ENCODE measurements around the gene CCDC102A. TPM values are rescaled to one million over a fixed set of nuclear protein-coding genes. Genes with fewer than 3 reads are reported as not detected.
A peak's percentile ranks its signal among the peaks of the same experiment; 100 is the strongest.

The CCDC102A gene
- polyA plus RNA-seq, 2 of the 4 experiments (the other 2 are of a cell fraction), result 8.0 to 8.3 TPM

DNA sequence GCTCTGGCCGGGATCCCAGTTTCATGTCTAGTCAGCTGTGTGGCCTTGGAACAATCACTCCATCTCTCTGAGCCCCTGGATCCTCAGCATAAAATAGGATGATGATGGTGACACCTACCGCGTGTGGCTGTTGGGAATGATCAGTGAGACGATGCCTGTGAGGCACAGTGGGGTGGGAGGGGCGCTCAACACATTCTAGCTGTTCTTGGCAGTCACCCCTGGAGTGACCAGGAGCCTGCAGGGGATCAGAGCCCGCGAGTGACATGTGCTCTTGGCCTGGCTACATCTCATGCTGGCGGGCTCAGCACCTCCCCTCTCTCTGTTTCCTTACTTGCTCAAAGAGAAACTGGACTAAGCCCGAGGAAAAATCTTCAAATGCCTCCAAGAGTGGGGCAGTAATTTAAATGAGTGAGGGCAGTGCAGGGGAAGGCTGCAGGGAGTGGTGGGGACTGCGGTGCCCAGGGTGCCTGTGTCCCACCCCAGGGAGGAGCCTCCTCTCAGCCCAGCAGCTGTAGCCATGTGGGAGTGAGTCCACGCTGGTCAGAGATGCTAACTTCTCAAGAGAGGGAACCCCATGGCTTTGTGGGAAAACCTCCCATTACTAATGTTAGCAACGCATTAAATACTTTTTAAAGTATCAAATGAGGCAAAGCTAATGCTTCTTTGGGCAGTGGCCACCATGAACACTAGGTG lies 27.0 kb downstream of the CCDC102A start:
- POLR2A ChIA-PET, result no interaction called here
- CTCF ChIA-PET, result interaction anchor here (0.9 to 22.0 kb wide), 7 partner anchors 9 to 209 kb away, joined by 3 to 194 read pairs (median 4); no protein-coding TSS in a partner anchor
- H3K27ac ChIP-seq, result peak overlapping the region in 1 of 2 experiments; percentile 8; a peak in 2 of 6 replicates
- 0 out of 6 replicates have a peak, but pooled peaks of 1 of the 2 experiments have one; percentile 19 for ATAC-seq
- 80% methylated on average over 12 of the region's 12 CpGs for WGBS (ENCODE audit: missing lambda C conversion rate)
- no peak for DNase-seq (ENCODE audit: low read depth in 1 of 2, low spot score in 1 of 2)
- H3K4me3 ChIP-seq, result no peak overlapping the region
- no peaks in the 10 kb centered on the region for H3K9me3 ChIP-seq
- H3K4me1 ChIP-seq, result peaks cover 11% of the 10 kb centered on the region
- no peak for FAIRE-seq
- no peak for TF ChIP-seq PHF8 (IDR thresholded peaks at IDR 0.05; ENCODE audit: borderline replicate concordance, low read depth)
- H3K4me2 ChIP-seq, result no peak overlapping the region

- H3K4me1 ChIP-seq, result peaks cover 3% of the 10 kb centered on the region
- DNase-seq (ENCODE audit: low read depth in 1 of 2, low spot score in 1 of 2), result no peak
- ChIA-PET POLR2A (no interaction called here), CTCF (interaction anchor here (1.1 to 22.0 kb wide), 3 partner anchors 14 to 90 kb away, joined by 3 to 194 read pairs (median 23); no protein-coding TSS in a partner anchor)
- 100% methylated on average over 1 of the region's 3 CpGs for WGBS (ENCODE audit: missing lambda C conversion rate)
- no peak for FAIRE-seq
- no peak overlapping the region for H3K4me3 ChIP-seq
- no peaks in the 10 kb centered on the region for H3K9me3 ChIP-seq
- H3K4me2 ChIP-seq, result no peak overlapping the region
- peak overlapping the region in 1 of 2 experiments; percentile 54; a peak in 1 of 6 replicates for H3K27ac ChIP-seq
- TF ChIP-seq RFX5 (IDR thresholded peaks at IDR 0.05) (no peak), FOSB (CRISPR knock-in tag; IDR thresholded peaks at IDR 0.05) (no peak), ZSCAN20 (CRISPR knock-in tag; IDR thresholded peaks at IDR 0.05) (no peak), ZFP36 (IDR thresholded peaks at IDR 0.05; ENCODE audit: borderline replicate concordance, partially characterized antibody) (no peak), KDM5A (IDR thresholded peaks at IDR 0.05) (no peak), CHD4 (IDR thresholded peaks at IDR 0.05; ENCODE audit: borderline replicate concordance) (no peak), NR3C1 (IDR thresholded peaks at IDR 0.05) (no peak), RCOR1 (IDR thresholded peaks at IDR 0.05; ENCODE audit: low read depth, low read length) (no peak), HOXA7 (CRISPR knock-in tag; IDR thresholded peaks at IDR 0.05) (no peak), KDM1A (IDR thresholded peaks at IDR 0.05; ENCODE audit: low read depth) (no peak), NFE2L2 (conservative IDR thresholded peaks at IDR 0.05; ENCODE audit: low read length) (no peak), FOSL2 (IDR thresholded peaks at IDR 0.05) (no peak), FOSL2 (CRISPR knock-in tag; IDR thresholded peaks at IDR 0.05) (no peak), NPAS2 (CRISPR knock-in tag; IDR thresholded peaks at IDR 0.05; ENCODE audit: borderline replicate concordance) (no peak), EP300 (IDR thresholded peaks at IDR 0.05) (no peak), JUNB (IDR thresholded peaks at IDR 0.05) (no peak), POLR2AphosphoS2 (conservative IDR thresholded peaks at IDR 0.05; ENCODE audit: low read length) (no peak)
- TF ChIP-seq, protein P1, sequence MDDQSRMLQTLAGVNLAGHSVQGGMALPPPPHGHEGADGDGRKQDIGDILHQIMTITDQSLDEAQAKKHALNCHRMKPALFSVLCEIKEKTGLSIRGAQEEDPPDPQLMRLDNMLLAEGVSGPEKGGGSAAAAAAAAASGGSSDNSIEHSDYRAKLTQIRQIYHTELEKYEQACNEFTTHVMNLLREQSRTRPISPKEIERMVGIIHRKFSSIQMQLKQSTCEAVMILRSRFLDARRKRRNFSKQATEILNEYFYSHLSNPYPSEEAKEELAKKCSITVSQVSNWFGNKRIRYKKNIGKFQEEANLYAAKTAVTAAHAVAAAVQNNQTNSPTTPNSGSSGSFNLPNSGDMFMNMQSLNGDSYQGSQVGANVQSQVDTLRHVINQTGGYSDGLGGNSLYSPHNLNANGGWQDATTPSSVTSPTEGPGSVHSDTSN (IDR thresholded peaks at IDR 0.05), result no peak
- TF ChIP-seq, protein P2, sequence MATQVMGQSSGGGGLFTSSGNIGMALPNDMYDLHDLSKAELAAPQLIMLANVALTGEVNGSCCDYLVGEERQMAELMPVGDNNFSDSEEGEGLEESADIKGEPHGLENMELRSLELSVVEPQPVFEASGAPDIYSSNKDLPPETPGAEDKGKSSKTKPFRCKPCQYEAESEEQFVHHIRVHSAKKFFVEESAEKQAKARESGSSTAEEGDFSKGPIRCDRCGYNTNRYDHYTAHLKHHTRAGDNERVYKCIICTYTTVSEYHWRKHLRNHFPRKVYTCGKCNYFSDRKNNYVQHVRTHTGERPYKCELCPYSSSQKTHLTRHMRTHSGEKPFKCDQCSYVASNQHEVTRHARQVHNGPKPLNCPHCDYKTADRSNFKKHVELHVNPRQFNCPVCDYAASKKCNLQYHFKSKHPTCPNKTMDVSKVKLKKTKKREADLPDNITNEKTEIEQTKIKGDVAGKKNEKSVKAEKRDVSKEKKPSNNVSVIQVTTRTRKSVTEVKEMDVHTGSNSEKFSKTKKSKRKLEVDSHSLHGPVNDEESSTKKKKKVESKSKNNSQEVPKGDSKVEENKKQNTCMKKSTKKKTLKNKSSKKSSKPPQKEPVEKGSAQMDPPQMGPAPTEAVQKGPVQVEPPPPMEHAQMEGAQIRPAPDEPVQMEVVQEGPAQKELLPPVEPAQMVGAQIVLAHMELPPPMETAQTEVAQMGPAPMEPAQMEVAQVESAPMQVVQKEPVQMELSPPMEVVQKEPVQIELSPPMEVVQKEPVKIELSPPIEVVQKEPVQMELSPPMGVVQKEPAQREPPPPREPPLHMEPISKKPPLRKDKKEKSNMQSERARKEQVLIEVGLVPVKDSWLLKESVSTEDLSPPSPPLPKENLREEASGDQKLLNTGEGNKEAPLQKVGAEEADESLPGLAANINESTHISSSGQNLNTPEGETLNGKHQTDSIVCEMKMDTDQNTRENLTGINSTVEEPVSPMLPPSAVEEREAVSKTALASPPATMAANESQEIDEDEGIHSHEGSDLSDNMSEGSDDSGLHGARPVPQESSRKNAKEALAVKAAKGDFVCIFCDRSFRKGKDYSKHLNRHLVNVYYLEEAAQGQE (IDR thresholded peaks at IDR 0.05), result no peak
- TF ChIP-seq, protein P3, sequence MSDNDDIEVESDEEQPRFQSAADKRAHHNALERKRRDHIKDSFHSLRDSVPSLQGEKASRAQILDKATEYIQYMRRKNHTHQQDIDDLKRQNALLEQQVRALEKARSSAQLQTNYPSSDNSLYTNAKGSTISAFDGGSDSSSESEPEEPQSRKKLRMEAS (IDR thresholded peaks at IDR 0.05), result no peak
- TF ChIP-seq, protein P4, sequence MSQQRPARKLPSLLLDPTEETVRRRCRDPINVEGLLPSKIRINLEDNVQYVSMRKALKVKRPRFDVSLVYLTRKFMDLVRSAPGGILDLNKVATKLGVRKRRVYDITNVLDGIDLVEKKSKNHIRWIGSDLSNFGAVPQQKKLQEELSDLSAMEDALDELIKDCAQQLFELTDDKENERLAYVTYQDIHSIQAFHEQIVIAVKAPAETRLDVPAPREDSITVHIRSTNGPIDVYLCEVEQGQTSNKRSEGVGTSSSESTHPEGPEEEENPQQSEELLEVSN (IDR thresholded peaks at IDR 0.05; ENCODE audit: borderline replicate concordance, low read depth), result no peak
- peak in 1 of 2 experiments; percentile 15; a peak in 2 of 6 replicates for ATAC-seq
Measured at GRCh38 chr16:57508035-57508425, 28.3 kb downstream of the CCDC102A start.

Measured in A549 (cell line).